GM21576 (cell line): Measurements from ENCODE around the gene CSTB.

Experiments used
- ATAC-seq: cut with Tn5 transposase; IDR thresholded peaks from one replicate; pipeline ENCODE4 v1.9.1; 2021; ENCODE audit warnings: mild to moderate bottlenecking, moderate library complexity; ENCODE audit not compliant: unreplicated experiment

The CSTB gene

DNA sequence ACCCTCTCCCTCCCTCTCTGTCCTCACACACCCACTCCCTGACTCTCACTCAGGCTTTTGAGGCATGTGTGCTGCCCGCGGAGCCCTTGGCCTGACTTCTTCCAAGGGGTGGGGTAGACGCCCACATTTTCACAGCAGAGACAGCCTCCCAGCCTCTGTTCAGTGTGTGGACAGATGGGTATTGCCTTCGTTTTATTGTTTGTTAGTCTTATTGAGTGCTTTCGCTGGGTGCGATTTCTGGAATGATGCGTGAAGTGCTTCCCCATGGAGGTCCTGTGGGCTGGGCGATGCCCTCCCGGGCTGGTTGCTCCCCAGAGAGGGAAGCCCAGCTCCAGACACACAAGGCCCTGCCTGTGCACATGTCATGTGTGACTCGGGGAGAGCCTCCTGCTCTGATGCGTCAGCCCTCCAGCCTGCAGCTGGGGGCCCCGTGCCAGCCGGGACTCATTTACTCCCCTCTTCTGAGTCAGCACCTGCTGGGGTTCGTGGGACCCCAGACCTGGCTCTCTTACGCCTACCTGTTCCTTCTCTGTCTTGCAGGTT is 42.5 kb downstream of the CSTB start:
- no peak for ATAC-seq

- no peak for ATAC-seq
Measured at GRCh38 chr21:43733060-43733459, 43.0 kb downstream of the CSTB start.

DNA sequence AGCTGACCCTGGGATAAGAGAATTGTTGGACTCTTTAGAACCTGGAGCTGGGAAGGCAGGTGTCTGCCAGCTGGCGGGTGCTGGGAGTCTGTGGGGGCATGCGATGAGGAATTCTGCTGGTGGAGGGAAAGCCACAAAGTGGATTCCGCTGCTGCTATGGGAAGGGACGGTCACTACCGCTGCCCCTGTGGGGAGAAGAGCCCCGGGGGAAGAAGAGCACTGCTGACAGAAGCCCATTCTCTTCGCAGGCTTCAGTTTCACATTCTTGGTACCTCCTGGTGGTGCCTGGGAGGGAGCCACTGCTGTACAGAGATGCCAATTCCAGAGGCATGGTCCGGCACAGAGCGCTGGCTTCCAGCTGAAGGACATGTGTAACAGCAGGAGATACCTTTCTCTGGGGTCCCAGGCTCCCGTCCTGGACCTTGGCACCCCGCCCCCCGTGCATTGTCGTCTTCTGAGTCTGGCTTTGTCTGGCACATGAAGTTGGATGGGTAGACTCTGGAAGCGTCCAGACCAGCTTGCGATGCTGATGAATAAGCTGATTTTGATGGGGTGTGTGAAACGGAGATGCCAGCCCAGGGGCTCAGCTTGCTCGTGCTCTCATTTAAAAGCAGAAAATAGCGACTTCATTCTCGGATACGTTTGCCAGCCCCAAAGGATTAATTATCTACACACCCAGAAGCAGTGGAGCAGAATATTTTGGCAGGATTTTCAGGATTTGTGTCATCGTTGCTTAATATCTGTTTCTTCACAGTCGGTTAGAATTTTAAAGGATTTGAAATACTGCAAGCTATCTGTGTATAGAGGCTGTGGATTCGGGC is 44.0 kb downstream of the CSTB start:
- ATAC-seq, result no peak

DNA sequence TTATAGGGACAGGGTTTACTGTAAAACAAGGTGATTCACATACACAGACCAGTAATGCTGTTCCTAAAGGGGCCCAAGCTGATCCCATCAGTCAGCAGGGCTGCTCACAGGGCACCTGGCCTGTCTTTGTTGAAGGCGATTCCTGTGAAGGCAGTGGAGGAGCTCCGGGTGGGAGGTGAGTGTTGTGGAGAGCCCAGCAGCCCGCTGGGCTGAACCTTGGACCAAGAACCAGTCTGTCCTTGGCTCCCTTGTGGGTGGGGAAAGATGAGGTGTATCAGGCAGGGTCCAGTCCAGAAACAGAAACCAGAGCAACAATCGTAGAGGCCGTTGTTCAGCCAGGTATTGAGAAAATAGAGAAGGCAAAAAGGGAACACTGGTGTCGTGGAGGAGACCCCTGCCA is 44.6 kb downstream of the CSTB start:
- ATAC-seq, result no peak

DNA sequence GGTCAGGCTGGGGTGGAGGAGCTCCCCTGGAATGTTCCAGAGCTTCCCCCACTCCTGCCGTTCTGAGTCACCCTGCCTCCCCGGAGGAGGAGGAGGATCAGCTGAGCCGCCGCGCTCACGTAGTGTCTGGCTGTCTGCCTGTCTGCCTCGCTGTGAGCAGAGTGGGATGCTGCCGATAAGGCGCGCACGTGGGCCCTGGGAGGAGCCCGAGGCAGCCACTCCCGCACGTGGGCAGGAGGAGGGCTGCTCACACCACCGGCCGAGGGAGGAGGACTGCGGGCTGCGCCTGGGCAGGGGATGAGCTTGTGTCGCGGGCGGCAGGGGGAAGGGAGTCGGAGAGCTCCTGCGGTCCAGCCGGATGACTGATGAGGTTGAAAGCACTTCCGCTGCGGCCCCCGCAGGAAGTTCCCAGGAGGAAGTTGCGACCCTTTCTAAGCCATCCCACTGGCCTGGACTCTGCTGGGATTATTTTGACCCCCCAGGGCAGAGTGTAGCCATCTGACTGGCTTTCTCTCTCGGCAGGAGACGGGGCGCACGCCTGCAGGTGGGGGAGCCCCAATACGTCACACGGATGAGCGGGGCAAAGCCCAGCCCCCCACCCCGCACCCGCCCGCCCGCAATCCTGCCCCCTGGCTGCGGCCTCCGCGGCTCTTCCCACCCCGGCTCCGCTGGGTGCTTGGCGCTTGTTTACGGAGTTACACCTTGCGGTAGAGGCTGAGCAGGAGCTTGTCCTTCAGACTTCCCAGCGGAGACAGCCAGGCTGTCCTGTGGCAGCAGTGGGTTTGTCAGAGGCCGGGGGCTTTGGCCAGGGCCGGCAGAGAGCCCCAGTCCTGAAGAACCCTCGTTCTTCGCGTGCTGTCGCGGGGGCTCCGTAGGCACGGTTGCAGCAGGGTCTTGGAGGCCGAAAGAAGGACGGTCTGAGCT is 47.4 kb downstream of the CSTB start:
- peak; percentile 47 for ATAC-seq

GRCh38 chr21:43728154-43728466 is 48.0 kb downstream of the CSTB start:
- peak; percentile 9 for ATAC-seq

- no peak for ATAC-seq
Measured at GRCh38 chr21:43727519-43728153, 48.5 kb downstream of the CSTB start.

DNA sequence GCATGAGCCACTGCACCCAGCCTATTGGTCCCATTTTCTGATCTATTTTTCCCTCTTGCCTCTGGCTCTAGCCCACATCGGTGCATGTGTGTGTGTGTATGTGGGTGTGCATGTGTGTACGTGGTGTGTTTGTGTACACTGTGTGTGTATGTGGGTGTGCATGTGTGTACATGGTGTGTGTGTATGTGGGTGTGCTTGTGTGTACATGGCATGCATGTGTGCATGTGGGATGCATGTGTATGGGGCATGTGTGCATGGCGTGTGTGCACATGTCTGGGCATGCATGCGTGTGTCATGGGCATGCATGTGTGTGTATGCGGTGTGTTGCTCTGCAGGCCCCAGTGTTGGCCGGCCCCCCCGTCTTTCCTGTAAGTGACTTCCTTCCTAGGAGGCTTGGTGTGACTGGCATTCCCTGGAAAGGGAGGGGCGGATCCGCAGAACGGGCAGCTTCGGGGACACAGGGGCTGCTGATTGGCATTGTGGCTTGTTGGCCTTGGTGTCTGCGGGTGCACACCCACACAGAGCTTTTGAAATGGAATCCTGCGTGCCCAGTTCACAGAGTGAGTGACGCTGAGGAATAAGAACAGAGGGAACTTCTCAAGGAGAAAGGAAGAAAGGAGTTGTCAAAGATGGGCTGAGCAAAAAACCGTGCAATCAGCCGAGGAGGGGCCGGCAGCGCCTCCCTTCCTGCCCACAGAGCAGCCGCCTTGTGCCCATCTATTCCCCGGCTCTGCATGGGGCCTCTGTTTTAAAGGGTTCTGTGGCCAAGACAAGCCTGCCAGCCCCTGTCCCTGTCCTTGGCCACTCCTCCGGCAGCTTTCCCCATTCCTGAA is 49.2 kb downstream of the CSTB start:
- ATAC-seq, result no peak
